BE2C (cell line): Measurements from ENCODE around the gene GDAP1L1.
A peak's percentile ranks its signal among the peaks of the same experiment; 100 is the strongest.

Source experiments
- DNase-seq: peaks from one replicate; pipeline ENCODE4 v3.0.0-alpha.2; 2020
- H3K27me3 ChIP-seq: fragments of 250-450 bp; sonication (Bioruptor Pico); 2 replicates; pipeline ENCODE4 v1.5.1; 2020; ENCODE audit warnings: mild to moderate bottlenecking
- H3K36me3 ChIP-seq: fragments of 250-450 bp; sonication (Bioruptor Pico); 2 replicates; pipeline ENCODE4 v1.5.1; 2020; ENCODE audit warnings: mild to moderate bottlenecking
- H3K4me1 ChIP-seq: fragments of 250-450 bp; sonication (Bioruptor Pico); 2 replicates; pipeline ENCODE4 v1.5.1; 2020
- H3K4me3 ChIP-seq: 2 replicates; pipeline ENCODE4 v1.5.1; 2011; ENCODE audit warnings: low read depth, low read length
- H3K9me3 ChIP-seq: fragments of 250-450 bp; sonication (Bioruptor Pico); 2 replicates; pipeline ENCODE4 v1.5.1; 2020
- CTCF ChIP-seq: IDR thresholded peaks from 2 replicates; pipeline ENCODE4 v1.5.1; 2012; ENCODE audit warnings: mild to moderate bottlenecking, low read depth, low read length

The GDAP1L1 gene

GRCh38 chr20:44204156-44204831, 42.8 kb upstream of the GDAP1L1 start:
- no peak for DNase-seq
- TF ChIP-seq CTCF, result no peak
- Histone ChIP-seq H3K9me3 (no peaks in the 10 kb centered on the region), H3K36me3 (peaks cover 47% of the 10 kb centered on the region), H3K4me3 (no peak overlapping the region), H3K27me3 (no peaks in the 10 kb centered on the region), H3K4me1 (no peaks in the 10 kb centered on the region)

- H3K4me1 ChIP-seq, result no peaks in the 10 kb centered on the region
- no peaks in the 10 kb centered on the region for H3K9me3 ChIP-seq
- DNase-seq, result no peak
- peaks cover 41% of the 10 kb centered on the region for H3K36me3 ChIP-seq
- TF ChIP-seq CTCF, result no peak
- no peak overlapping the region for H3K4me3 ChIP-seq
- no peaks in the 10 kb centered on the region for H3K27me3 ChIP-seq
Observed at GRCh38 chr20:44204832-44205215, 42.3 kb upstream of the GDAP1L1 start.

- Histone ChIP-seq H3K4me3 (no peak overlapping the region), H3K9me3 (no peaks in the 10 kb centered on the region), H3K36me3 (peaks cover 30% of the 10 kb centered on the region), H3K4me1 (no peaks in the 10 kb centered on the region), H3K27me3 (no peaks in the 10 kb centered on the region)
- DNase-seq, result no peak
- no peak for TF ChIP-seq CTCF
Observed at GRCh38 chr20:44206132-44206531, 41.0 kb upstream of the GDAP1L1 start.

GRCh38 chr20:44207126-44207723, 39.9 kb upstream of the GDAP1L1 start:
- H3K4me3 ChIP-seq, result no peak overlapping the region
- H3K36me3 ChIP-seq, result peaks cover 20% of the 10 kb centered on the region

GRCh38 chr20:44208165-44208564, 38.9 kb upstream of the GDAP1L1 start:
- Histone ChIP-seq H3K4me3 (peak overlapping the region; percentile 78; the same call in 1 of the 2 replicates), H3K9me3 (no peaks in the 10 kb centered on the region), H3K36me3 (peaks cover 14% of the 10 kb centered on the region), H3K4me1 (no peaks in the 10 kb centered on the region), H3K27me3 (no peaks in the 10 kb centered on the region)
- DNase-seq, result no peak
- TF ChIP-seq CTCF, result no peak

More at GRCh38 chr20:44207126-44207723, 39.9 kb upstream of the GDAP1L1 start:
- no peak for TF ChIP-seq CTCF
- Histone ChIP-seq H3K4me1 (no peaks in the 10 kb centered on the region), H3K9me3 (no peaks in the 10 kb centered on the region), H3K27me3 (no peaks in the 10 kb centered on the region)
- DNase-seq, result no peak

GRCh38 chr20:44208770-44209169, 38.3 kb upstream of the GDAP1L1 start:
- TF ChIP-seq CTCF, result no peak
- Histone ChIP-seq H3K4me3 (peak overlapping the region; percentile 78), H3K27me3 (no peaks in the 10 kb centered on the region), H3K9me3 (no peaks in the 10 kb centered on the region), H3K4me1 (no peaks in the 10 kb centered on the region), H3K36me3 (peaks cover 14% of the 10 kb centered on the region)
- DNase-seq, result no peak
